BJ (cell line): ENCODE results near the gene TRIM60. TPM values are rescaled to one million over a fixed set of nuclear protein-coding genes. Genes with fewer than 3 reads are reported as not detected.
A peak's percentile ranks its signal among the peaks of the same experiment; 100 is the strongest.
"Not testable (repeated sequence)": the region's sequence is repeated elsewhere in the genome, so short reads cannot be mapped to it uniquely, and the experiment has no call there.

Experiments
- CTCF ChIA-PET: fragments of 350-600 bp; formaldehyde crosslinking; extraction: SDS; loops from one replicate; lab custom pipeline; 2021; ENCODE audit warnings: antibody characterized with exemption, inconsistent platforms; lab: Yijun Ruan, JAX
- POLR2A ChIA-PET: fragments of 300-600 bp; sonication (Branson Sonifier 250); formaldehyde crosslinking; extraction: SDS; loops from one replicate; lab custom pipeline; 2021; ENCODE audit warnings: antibody characterized with exemption; lab: Charles Lee
- DNase-seq: peaks from one replicate; pipeline ENCODE4 v3.0.0-alpha.2; 2011; ENCODE audit warnings: low read depth
- H3K27me3 ChIP-seq: 2 replicates; pipeline ENCODE4 v1.6.0; 2011; ENCODE audit warnings: low read length; ENCODE audit not compliant: control insufficient read depth, insufficient read depth
- H3K36me3 ChIP-seq: 2 replicates; pipeline ENCODE4 v1.5.1; 2011; ENCODE audit warnings: low read length; ENCODE audit not compliant: control insufficient read depth, insufficient read depth
- H3K4me3 ChIP-seq: 2 replicates; pipeline ENCODE4 v1.5.1; 2011; ENCODE audit warnings: low read depth, mild to moderate bottlenecking, control low read depth, low read length
- CTCF ChIP-seq: IDR thresholded peaks from 2 replicates; pipeline ENCODE4 v1.5.1; 2011; ENCODE audit warnings: low read depth, mild to moderate bottlenecking, control low read depth, inconsistent platforms, low read length, moderate library complexity; ENCODE audit not compliant: insufficient read depth
- polyA minus RNA-seq: library from RNA; depleted of rRNA, polyadenylated mRNA; stranded (reverse); fragments of >200 nt; gene quantifications from 2 replicates; pipeline ENCODE4 v1.2.3, GENCODE V29; 2011; rRNA and poly(A)+ RNA removed
- polyA plus RNA-seq: library from polyadenylated mRNA; depleted of rRNA; stranded (reverse); fragments of >200 nt; gene quantifications from 2 replicates; pipeline ENCODE4 v1.2.3, GENCODE V29; 2011; rRNA removed

TRIM60 gene
- polyA plus RNA-seq (not detected in 2 replicates), polyA minus RNA-seq (not detected in 2 replicates)

- ChIA-PET POLR2A (no interaction called here), CTCF (no interaction called here)
- DNase-seq = no peak
- no peaks in the 10 kb centered on the region for H3K27me3 ChIP-seq
- H3K36me3 ChIP-seq = no peaks in the 10 kb centered on the region
- no peak for TF ChIP-seq CTCF
- H3K4me3 ChIP-seq = no peak within 1 kb of the TSS
These were observed at the start of gene TRIM60 for GRCh38 chr4:165031436-165032211. TSS of gene TRIM60 (plus strand) at chr4:165031999. CDS start at chr4:165040073, 8,074 bp downstream.

DNA sequence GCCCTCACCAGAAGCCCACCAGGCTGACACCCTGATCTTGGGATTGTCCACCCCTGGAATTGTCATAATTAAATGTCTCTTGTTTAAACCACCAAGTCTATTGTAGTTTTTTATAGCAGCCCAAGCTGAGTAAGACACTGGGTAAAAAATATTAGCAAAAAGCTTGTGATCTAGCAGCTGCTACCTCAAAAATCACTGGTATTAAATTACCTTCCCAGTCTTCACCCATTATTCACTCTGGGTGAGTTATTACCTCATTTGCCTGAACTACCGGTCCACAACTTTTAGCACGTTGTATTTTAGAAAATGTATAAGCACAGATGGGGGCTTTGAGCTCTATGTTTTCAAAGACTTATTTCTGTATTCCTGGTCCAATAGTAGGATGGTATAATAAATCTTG lies 42.3 kb upstream of the TRIM60 start:
- Histone ChIP-seq H3K36me3 (no peaks in the 10 kb centered on the region), H3K27me3 (no peaks in the 10 kb centered on the region), H3K4me3 (no peak overlapping the region)
- ChIA-PET POLR2A (no interaction called here), CTCF (no interaction called here)
- no peak for DNase-seq
- TF ChIP-seq CTCF = no peak

DNA sequence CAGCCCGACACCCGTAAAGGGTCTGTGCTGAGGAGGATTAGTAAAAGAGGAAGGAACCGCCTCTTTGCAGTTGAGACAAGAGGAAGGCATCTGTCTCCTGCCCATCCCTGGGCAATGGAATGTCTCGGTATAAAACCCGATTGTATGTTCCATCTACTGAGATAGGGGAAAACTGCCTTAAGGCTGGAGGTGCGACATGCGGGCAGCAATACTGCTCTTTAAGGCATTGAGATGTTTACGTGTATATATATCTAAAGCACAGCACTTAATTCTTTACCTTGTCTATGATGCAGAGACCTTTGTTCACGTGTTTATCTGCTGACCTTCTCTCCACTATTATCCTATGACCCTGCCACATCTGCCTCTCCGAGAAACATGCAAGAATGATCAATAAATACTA lies 41.0 kb upstream of the TRIM60 start:
- H3K4me3 ChIP-seq, CTCF ChIA-PET, DNase-seq, H3K36me3 ChIP-seq, POLR2A ChIA-PET, H3K27me3 ChIP-seq: not testable (repeated sequence)

DNA sequence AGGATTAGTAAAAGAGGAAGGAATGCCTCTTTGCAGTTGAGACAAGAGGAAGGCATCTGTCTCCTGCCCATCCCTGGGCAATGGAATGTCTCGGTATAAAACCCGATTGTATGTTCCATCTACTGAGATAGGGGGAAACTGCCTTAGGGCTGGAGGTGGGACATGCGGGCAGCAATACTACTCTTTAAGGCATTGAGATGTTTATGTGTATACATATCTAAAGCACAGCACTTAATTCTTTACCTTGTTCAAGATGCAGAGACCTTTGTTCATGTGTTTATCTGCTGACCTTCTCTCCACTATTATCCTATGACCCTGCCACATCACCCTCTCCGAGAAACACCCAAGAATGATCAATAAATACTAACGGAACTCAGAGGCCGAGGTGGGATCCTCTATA lies 35.7 kb upstream of the TRIM60 start:
- CTCF ChIA-PET, H3K36me3 ChIP-seq, DNase-seq, H3K27me3 ChIP-seq, POLR2A ChIA-PET, H3K4me3 ChIP-seq: not testable (repeated sequence)

- DNase-seq = no peak
- Histone ChIP-seq H3K27me3 (no peaks in the 10 kb centered on the region), H3K36me3 (no peaks in the 10 kb centered on the region), H3K4me3 (no peak overlapping the region)
- ChIA-PET CTCF (no interaction called here), POLR2A (no interaction called here)
- 0 out of 2 replicates have a peak, but pooled peaks have one; percentile 22 for TF ChIP-seq CTCF
These were observed 34.5 kb upstream of the TRIM60 start for GRCh38 chr4:164997324-164997723.

DNA sequence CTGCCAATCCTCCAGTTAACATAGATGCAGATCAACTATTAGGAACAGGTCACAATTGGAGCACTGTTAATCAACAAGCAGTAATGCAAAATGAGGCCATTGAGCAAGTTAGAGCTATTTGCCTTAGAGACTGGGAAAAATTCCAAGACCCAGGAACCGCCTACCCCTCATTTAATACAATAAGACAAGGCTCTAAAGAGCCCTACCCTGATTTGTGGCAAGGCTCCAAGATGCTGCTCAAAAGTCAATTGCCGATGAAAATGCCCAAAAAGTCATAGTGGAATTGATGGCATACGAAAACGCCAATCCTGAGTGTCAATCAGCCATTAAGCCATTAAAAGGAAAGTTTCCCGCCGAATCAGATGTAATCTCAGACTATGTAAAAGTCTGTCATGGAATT lies 33.9 kb upstream of the TRIM60 start:
- ChIA-PET CTCF (no interaction called here), POLR2A (no interaction called here)
- no peaks in the 10 kb centered on the region for H3K36me3 ChIP-seq
- H3K27me3 ChIP-seq = no peaks in the 10 kb centered on the region
- H3K4me3 ChIP-seq = no peak overlapping the region
- TF ChIP-seq CTCF = no peak
- DNase-seq = no peak

GRCh38 chr4:164998526-164999080 lies 33.2 kb upstream of the TRIM60 start:
- H3K4me3 ChIP-seq, H3K27me3 ChIP-seq, CTCF ChIA-PET, DNase-seq, H3K36me3 ChIP-seq, POLR2A ChIA-PET: not testable (repeated sequence)

DNA sequence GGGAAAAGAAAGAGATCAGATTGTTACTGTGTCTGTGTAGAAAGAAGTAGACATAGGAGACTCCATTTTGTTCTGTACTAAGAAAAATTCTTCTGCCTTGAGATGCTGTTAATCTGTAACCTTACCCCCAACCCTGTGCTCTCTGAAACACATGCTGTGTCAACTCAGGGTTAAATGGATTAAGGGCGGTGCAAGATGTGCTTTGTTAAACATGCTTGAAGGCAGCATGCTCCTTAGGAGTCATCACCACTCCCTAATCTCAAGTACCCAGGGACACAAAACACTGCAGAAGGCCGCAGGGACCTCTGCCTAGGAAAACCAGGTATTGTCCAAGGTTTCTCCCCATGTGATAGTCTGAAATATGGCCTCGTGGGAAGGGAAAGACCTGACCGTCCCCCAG lies 29.8 kb upstream of the TRIM60 start:
- POLR2A ChIA-PET, H3K36me3 ChIP-seq, CTCF ChIA-PET, H3K27me3 ChIP-seq, H3K4me3 ChIP-seq, DNase-seq: not testable (repeated sequence)
